Kidney (tissue), 14 donors: ENCODE results near the gene RXRB. TPM values are rescaled to one million over a fixed set of nuclear protein-coding genes. Genes with fewer than 3 reads are reported as not detected.

ENCODE experiments used
- DNase-seq, 5 donors: peaks; one replicate each; pipeline ENCODE4 v3.0.0-alpha.2; 2013 to 2020
- FAIRE-seq: peaks from 2 replicates; lab custom pipeline; 2012; peaks lifted over from hg19 to GRCh38; lab: Jason Lieb, UNC
- H3K27ac ChIP-seq, 2 donors: one replicate each; pipeline ENCODE4 v1.7.0; 2013; ENCODE audit warnings: low read depth in 2 of 2, low read length in 2 of 2, inconsistent platforms in 1 of 2
- H3K27me3 ChIP-seq: one replicate; pipeline ENCODE4 v1.7.1; 2013; ENCODE audit warnings: low read length, inconsistent platforms; ENCODE audit not compliant: control insufficient read depth, insufficient read depth
- H3K36me3 ChIP-seq, 3 donors: one replicate each; pipeline versions ENCODE4 v1.7.0 to v1.7.1; 2013; ENCODE audit warnings: low read length in 3 of 3, control low read depth in 1 of 3, inconsistent platforms in 1 of 3; ENCODE audit not compliant: insufficient read depth in 3 of 3, control insufficient read depth in 2 of 3
- H3K4me1 ChIP-seq, 3 donors: one replicate each; pipeline versions ENCODE4 v1.7.0 to v1.7.1; 2013; ENCODE audit warnings: low read length in 3 of 3, inconsistent platforms in 1 of 3, low read depth in 1 of 3; ENCODE audit not compliant: control insufficient read depth in 2 of 3, insufficient read depth in 2 of 3
- H3K4me3 ChIP-seq, 3 donors: one replicate each; pipeline versions ENCODE4 v1.7.0 to v1.8.1; 2013; ENCODE audit warnings: low read length in 3 of 3, control low read depth in 1 of 3, inconsistent platforms in 1 of 3
- H3K9ac ChIP-seq, 3 donors: one replicate each; pipeline versions ENCODE4 v1.7.0 to v1.7.1; 2013; ENCODE audit warnings: low read length in 3 of 3, control low read depth in 1 of 3, inconsistent platforms in 1 of 3
- H3K9me3 ChIP-seq, 3 donors: one replicate each; pipeline versions ENCODE4 v1.7.0 to v1.7.1; 2013; ENCODE audit warnings: low read length in 3 of 3, control low read depth in 1 of 3, inconsistent platforms in 1 of 3; ENCODE audit not compliant: control insufficient read depth in 2 of 3, insufficient read depth in 1 of 3
- intact Hi-C: fragments of 100-400 bp; cut with DNase I; formaldehyde crosslinking; loops from one replicate; pipeline ENCODE4 v1.11.1; 2022
- polyA plus RNA-seq: library from polyadenylated mRNA; stranded (reverse); fragments of 350-450 nt; fragmentation: Illumina TruSeq; extraction: RNeasy Lipid Tissue Mini Kit (QIAGEN cat#74804); gene quantifications from one replicate; pipeline ENCODE4 v1.2.3, GENCODE V29; 2014; ENCODE audit warnings: low read depth, low replicate concordance; ENCODE audit not compliant: insufficient read depth
- total RNA-seq: library from RNA; stranded (reverse); fragmentation: NEBNext Ultra II Directional; extraction: Animal tissue kit (Norgen Biotek cat#: 25700); gene quantifications from one replicate; pipeline ENCODE4 v1.2.1, GENCODE V29; 2021
- TF ChIP-seq, protein P1 (sequence below): IDR thresholded peaks from 3 replicates; pipeline ENCODE4 v1.5.1; 2012; ENCODE audit warnings: mild to moderate bottlenecking, moderate library complexity, borderline replicate concordance; ENCODE audit not compliant: insufficient read depth; ENCODE audit errors: extremely low read depth
- donor health status: control.
- donor health status: control.
- donor health status: control.
- donor health status: control.
- donor health status: control.
- donor health status: DM: yes; HTN: yes; CAD: no.
- donor health status: Normal renal cell carcinoma (clear cell type).

The RXRB gene
- total and polyA plus RNA-seq, 2 donors from 2014 or later = 35.7 to 52.2 TPM

DNA sequence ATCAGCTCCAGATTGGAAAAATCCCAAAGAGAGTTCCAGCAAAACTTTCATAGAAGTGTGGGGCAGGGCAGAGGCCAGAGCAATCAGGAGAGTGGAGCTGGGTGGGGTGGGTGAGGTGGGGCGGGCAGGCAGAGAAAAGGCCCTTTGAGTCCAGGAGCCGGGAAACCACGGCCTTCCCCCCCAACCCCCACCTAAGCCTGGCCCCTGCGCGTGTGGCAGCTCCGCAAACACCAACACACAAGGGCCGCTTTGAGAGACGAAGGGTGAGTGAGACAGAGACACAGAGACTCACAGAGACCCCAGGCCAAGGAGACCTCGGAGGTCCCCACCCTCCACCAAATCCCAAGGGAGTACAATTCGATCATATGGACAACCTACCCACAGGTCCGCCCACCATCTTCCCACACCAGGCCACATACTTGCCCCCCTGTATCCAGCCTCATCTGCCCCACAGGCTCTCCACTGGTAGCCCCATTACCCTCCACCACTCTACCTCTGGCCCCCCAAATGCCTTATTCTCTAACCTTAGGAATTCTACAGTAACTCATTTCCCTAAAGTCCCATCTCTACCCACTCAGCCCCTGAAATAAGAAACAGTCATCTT lies 9.9 kb downstream of the RXRB start:
- H3K4me1 ChIP-seq = peaks cover 0 to 4% (median 4%) of the 10 kb centered on the region in 3 donors
- H3K9ac ChIP-seq = no peak overlapping the region
- intact Hi-C loops = no loop called here
- peaks cover 4% of the 10 kb centered on the region for H3K27me3 ChIP-seq
- FAIRE-seq = no peak
- no peak overlapping the region for H3K27ac ChIP-seq
- H3K36me3 ChIP-seq = peaks cover 2 to 6% (median 5%) of the 10 kb centered on the region in 3 donors
- DNase-seq = peak in 1 of 5 donors; percentile 44
- no peak overlapping the region for H3K4me3 ChIP-seq
- TF ChIP-seq, protein P1, sequence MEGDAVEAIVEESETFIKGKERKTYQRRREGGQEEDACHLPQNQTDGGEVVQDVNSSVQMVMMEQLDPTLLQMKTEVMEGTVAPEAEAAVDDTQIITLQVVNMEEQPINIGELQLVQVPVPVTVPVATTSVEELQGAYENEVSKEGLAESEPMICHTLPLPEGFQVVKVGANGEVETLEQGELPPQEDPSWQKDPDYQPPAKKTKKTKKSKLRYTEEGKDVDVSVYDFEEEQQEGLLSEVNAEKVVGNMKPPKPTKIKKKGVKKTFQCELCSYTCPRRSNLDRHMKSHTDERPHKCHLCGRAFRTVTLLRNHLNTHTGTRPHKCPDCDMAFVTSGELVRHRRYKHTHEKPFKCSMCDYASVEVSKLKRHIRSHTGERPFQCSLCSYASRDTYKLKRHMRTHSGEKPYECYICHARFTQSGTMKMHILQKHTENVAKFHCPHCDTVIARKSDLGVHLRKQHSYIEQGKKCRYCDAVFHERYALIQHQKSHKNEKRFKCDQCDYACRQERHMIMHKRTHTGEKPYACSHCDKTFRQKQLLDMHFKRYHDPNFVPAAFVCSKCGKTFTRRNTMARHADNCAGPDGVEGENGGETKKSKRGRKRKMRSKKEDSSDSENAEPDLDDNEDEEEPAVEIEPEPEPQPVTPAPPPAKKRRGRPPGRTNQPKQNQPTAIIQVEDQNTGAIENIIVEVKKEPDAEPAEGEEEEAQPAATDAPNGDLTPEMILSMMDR = no peak
- no peaks in the 10 kb centered on the region for H3K9me3 ChIP-seq

DNA sequence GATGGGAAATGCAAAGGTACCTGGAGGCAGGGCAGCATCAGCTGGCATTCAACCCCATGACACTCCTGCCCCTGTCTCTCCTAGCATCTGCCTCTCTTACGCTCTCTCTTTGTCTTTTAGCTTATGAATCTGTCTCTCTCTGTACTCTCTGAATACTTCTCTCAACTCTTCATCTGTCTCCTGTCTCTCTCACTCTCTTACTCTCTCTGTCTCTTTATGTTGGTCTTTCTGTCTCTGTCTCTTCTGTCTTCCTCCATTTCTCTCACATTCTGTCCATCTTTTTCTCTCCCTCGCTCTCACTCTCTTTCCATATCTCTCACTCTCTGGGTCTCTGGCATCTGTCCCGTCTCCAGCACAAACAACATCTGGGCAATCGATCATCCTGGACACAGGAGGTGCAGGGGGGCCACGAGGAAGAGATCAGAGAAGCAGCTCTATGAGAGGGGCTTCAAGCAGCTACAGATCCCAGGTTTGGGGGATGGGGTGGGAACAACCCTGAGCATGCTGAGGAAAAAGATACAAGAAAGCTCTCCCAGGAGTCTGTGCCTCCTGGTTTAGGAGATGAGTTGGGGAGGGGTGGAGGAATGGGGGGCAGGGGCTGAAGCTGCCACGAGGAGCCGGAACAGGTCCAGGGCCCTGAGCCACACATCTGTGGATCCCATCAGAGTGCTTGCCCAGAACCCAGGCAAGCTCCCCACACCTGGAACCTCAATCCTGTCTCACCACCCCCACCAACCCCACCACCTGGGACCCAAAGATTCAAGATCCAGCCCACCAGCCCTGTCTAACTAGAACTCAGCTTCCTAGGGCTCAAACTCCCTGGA lies 10.6 kb downstream of the RXRB start:
- Histone ChIP-seq H3K27me3 (peaks cover 4% of the 10 kb centered on the region), H3K9ac (no peak overlapping the region), H3K4me3 (no peak overlapping the region), H3K27ac (no peak overlapping the region), H3K4me1 (peaks cover 0 to 4% (median 4%) of the 10 kb centered on the region in 3 donors), H3K36me3 (peaks cover 0 to 4% (median under 1%) of the 10 kb centered on the region in 3 donors), H3K9me3 (no peaks in the 10 kb centered on the region)
- TF ChIP-seq, protein P1 = no peak
- intact Hi-C loops = no loop called here
- DNase-seq (peak in 1 of 5 donors; percentile 26), FAIRE-seq (no peak)

DNA sequence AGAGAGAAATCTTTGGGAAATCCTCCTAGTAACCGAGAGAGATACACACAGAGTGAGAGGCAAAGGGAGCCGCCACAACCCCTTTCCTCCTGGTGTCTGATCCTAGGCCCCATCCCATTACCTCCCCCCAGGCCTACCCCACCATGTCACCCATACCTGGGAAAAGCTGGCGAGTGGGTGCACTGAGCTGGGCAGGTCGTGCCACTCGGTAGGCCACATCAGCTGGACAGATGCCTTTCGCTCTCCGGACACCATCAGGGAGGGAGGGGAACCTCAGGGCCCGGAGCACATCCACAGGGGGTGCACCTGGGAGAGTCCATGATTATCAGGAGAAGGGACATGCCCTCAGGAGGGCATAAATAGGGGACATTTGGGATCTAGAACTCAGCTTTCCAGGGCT lies 11.3 kb downstream of the RXRB start:
- Histone ChIP-seq H3K27me3 (peaks cover 4% of the 10 kb centered on the region), H3K36me3 (peaks cover 0 to under 1% (median 0%) of the 10 kb centered on the region in 3 donors), H3K27ac (no peak overlapping the region), H3K9ac (no peak overlapping the region), H3K9me3 (no peaks in the 10 kb centered on the region), H3K4me1 (peaks cover 0 to 4% (median 4%) of the 10 kb centered on the region in 3 donors), H3K4me3 (no peak overlapping the region)
- DNase-seq (no peak), FAIRE-seq (no peak)
- TF ChIP-seq, protein P1 = no peak
- intact Hi-C loops = no loop called here
